Activated T-cell treated with anti-CD3 and anti-CD28 coated beads, Interleukin-2, amount 50 U/mL, for 72 hours (primary cell): ENCODE data around the gene MRPS33. TPM values are rescaled to one million over a fixed set of nuclear protein-coding genes. Genes with fewer than 3 reads are reported as not detected.

ENCODE experiments used
- ATAC-seq, 2 donors: fragments of 150-1000 bp; cut with Tn5 transposase; replicated peaks in 1 of 2; 2 replicates each; pipeline ENCODE4 v1.10.0; 2021; ENCODE audit warnings: moderate library complexity in 2 of 2, mild to moderate bottlenecking in 1 of 2
- DNase-seq, 2 donors: peaks; one replicate each; pipeline ENCODE4 v3.0.0; 2021 to 2022; ENCODE audit warnings: mixed read lengths in 1 of 2
- H3K27ac Mint-ChIP-seq: one replicate; pipeline ENCODE4 v1.8.0; 2022; ENCODE audit warnings: mild to moderate bottlenecking, moderate library complexity, mixed read lengths
- H3K27me3 Mint-ChIP-seq: one replicate; pipeline ENCODE4 v1.8.0; 2022; ENCODE audit warnings: low read depth, mixed read lengths
- H3K36me3 Mint-ChIP-seq, 2 donors: one replicate each; pipeline ENCODE4 v1.8.0; 2022; ENCODE audit warnings: mixed read lengths in 2 of 2, mild to moderate bottlenecking in 1 of 2; ENCODE audit not compliant: insufficient read depth in 2 of 2
- H3K4me1 Mint-ChIP-seq: one replicate; pipeline ENCODE4 v1.8.0; 2022; ENCODE audit warnings: low read depth, mixed read lengths
- H3K4me3 Mint-ChIP-seq, 2 donors: one replicate each; pipeline ENCODE4 v1.8.0; 2022; ENCODE audit warnings: mild to moderate bottlenecking in 2 of 2, mixed read lengths in 2 of 2, moderate library complexity in 2 of 2
- H3K9me3 Mint-ChIP-seq, 2 donors: one replicate each; pipeline ENCODE4 v1.8.0; 2022; ENCODE audit warnings: mixed read lengths in 2 of 2
- total RNA-seq, 2 donors: library from RNA; stranded (reverse); gene quantifications; one replicate each; pipeline ENCODE4 v1.2.3, GENCODE V29; 2022

The MRPS33 gene
- total RNA-seq, 2 donors from 2014 or later = 87.6 to 96.0 TPM

DNA sequence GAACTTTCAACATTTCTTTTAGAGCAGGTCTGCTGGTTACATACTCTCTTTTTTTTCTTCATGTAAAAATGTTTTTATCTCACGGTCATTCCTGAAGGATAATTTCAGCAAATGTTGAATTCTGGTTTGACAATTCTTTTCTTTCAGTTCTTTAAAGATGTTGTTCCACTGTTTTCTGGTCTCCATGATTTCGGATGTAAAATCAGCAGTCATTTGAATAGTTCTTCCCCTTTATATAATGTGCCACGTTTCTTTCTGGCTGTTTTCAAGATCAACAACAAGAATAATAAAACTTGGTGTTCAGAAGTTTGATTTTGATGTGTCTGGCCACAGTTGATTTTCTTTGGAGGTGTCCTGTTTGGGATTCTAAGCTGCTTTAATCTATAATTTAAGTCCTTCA is 14.0 kb upstream of the MRPS33 start:
- peaks cover 7% of the 10 kb centered on the region for H3K4me1 Mint-ChIP-seq
- H3K27me3 Mint-ChIP-seq = peaks cover 14% of the 10 kb centered on the region
- peaks cover 9 to 10% of the 10 kb centered on the region in 2 donors for H3K9me3 Mint-ChIP-seq
- ATAC-seq (no peak), DNase-seq (no peak)
- no peak overlapping the region for H3K27ac Mint-ChIP-seq
- no peak overlapping the region for H3K4me3 Mint-ChIP-seq
- H3K36me3 Mint-ChIP-seq = peaks cover 10 to 14% of the 10 kb centered on the region in 2 donors

- no peak for DNase-seq
- ATAC-seq = no peak
- peaks cover 12% of the 10 kb centered on the region in 2 donors for H3K36me3 Mint-ChIP-seq
- H3K9me3 Mint-ChIP-seq = peaks cover 10 to 12% of the 10 kb centered on the region in 2 donors
- H3K27me3 Mint-ChIP-seq = peaks cover 15% of the 10 kb centered on the region
- H3K4me1 Mint-ChIP-seq = peaks cover 16% of the 10 kb centered on the region
- no peak overlapping the region for H3K27ac Mint-ChIP-seq
- no peak overlapping the region for H3K4me3 Mint-ChIP-seq
These were observed 12.3 kb upstream of the MRPS33 start for GRCh38 chr7:141027043-141027442.

DNA sequence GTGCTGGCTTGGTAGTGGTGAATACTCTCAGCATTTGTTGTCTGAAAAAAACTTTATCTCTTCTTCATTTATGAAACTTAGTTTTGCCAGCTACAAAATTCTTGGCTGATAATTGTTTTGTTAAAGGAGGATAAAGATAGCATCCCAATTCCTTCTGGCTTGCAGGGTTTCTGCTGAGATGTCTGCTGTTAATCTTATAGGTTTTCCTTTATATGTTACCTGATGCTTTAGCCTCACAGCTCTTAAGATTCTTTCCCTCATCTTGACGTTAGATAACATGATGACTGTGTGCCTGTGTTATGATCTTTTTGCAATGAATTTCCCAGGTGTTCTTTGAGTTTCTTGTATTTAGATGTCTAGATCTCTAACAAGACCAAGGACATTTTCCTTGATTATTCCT is 9.9 kb upstream of the MRPS33 start:
- Mint-ChIP-seq H3K27ac (no peak overlapping the region), H3K4me3 (no peak overlapping the region), H3K4me1 (peaks cover 16% of the 10 kb centered on the region), H3K27me3 (peaks cover 18% of the 10 kb centered on the region), H3K9me3 (peaks cover 10 to 12% of the 10 kb centered on the region in 2 donors), H3K36me3 (peaks cover 12% of the 10 kb centered on the region in 2 donors)
- DNase-seq (no peak), ATAC-seq (no peak)

- Mint-ChIP-seq H3K36me3 (peaks cover 7 to 10% of the 10 kb centered on the region in 2 donors), H3K27me3 (peaks cover 12% of the 10 kb centered on the region), H3K9me3 (peaks cover 6 to 9% of the 10 kb centered on the region in 2 donors), H3K4me3 (peak overlapping the region; percentile 23 to 68), H3K27ac (peak overlapping the region; percentile 36), H3K4me1 (peaks cover 16% of the 10 kb centered on the region)
- DNase-seq (no peak), ATAC-seq (no peak)
These were observed 8.5 kb upstream of the MRPS33 start for GRCh38 chr7:141023295-141023694.

GRCh38 chr7:141017555-141017954 is 2.8 kb upstream of the MRPS33 start:
- ATAC-seq = no peak
- no peak for DNase-seq
- H3K4me1 Mint-ChIP-seq = peaks cover 18% of the 10 kb centered on the region
- H3K4me3 Mint-ChIP-seq = no peak overlapping the region
- no peak overlapping the region for H3K27ac Mint-ChIP-seq
- H3K9me3 Mint-ChIP-seq = peaks cover 0 to 3% of the 10 kb centered on the region in 2 donors
- peaks cover 14% of the 10 kb centered on the region for H3K27me3 Mint-ChIP-seq
- peaks cover 3 to 5% of the 10 kb centered on the region in 2 donors for H3K36me3 Mint-ChIP-seq

DNA sequence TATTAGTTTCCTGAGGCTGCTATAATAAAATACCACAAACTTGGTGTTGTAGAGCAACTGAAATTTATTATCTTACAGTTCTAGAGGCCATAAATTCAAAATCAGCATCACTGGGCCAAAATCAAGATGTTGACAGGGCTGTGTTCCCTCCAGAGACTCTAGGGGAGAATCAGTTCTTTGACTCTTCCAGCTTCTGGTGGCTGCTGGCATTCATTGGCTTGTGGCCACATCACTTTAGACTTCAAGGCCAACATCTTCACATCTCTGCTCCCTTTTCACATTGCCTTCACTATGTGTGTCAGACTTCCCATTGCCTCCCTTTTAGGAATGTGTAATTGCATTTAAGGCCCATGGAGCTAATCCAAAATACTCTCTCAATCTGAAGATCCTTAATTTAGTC is 1.6 kb upstream of the MRPS33 start:
- Mint-ChIP-seq H3K4me3 (peak overlapping the region in 1 of 2 donors; percentile 38), H3K27ac (no peak overlapping the region), H3K9me3 (peaks cover 0 to 3% of the 10 kb centered on the region in 2 donors), H3K36me3 (peaks cover 3 to 5% of the 10 kb centered on the region in 2 donors), H3K27me3 (peaks cover 6% of the 10 kb centered on the region), H3K4me1 (peaks cover 30% of the 10 kb centered on the region)
- DNase-seq (no peak), ATAC-seq (no peak)

GRCh38 chr7:141014125-141014523 is 628 bp downstream of the MRPS33 start:
- peaks cover 6% of the 10 kb centered on the region for H3K27me3 Mint-ChIP-seq
- peak overlapping the region; percentile 99 for H3K27ac Mint-ChIP-seq
- peaks cover 3 to 15% of the 10 kb centered on the region in 2 donors for H3K36me3 Mint-ChIP-seq
- H3K4me1 Mint-ChIP-seq = peaks cover 33% of the 10 kb centered on the region
- peak overlapping the region; percentile 91 to 97 for H3K4me3 Mint-ChIP-seq
- ATAC-seq (peak in 1 of 2 donors; percentile 0), DNase-seq (no peak)
- peaks cover 0 to 3% of the 10 kb centered on the region in 2 donors for H3K9me3 Mint-ChIP-seq

DNA sequence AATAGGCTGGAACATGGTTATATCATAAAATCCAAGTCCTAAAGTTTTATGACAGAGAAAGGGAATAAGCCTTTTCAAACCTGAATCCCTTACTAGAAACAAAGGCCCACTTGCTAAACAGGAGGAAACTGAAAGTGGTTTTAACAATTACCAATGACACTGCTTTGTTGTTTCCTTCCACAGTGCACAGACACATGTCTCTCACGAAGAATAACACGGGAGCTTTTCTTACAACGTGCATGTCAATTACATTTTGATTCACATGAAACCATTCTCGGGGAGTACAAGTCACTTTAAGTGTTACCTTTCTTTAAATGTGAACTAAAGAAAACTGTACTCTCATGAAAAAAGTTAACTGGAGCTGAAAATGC is 1.4 kb downstream of the MRPS33 start:
- Mint-ChIP-seq H3K27me3 (peaks cover 3% of the 10 kb centered on the region), H3K4me1 (peaks cover 33% of the 10 kb centered on the region), H3K36me3 (peaks cover 3 to 16% of the 10 kb centered on the region in 2 donors), H3K4me3 (peak overlapping the region; percentile 91 to 97), H3K27ac (peak overlapping the region; percentile 99), H3K9me3 (peaks cover 0 to 3% of the 10 kb centered on the region in 2 donors)
- ATAC-seq (no peak), DNase-seq (no peak)

DNA sequence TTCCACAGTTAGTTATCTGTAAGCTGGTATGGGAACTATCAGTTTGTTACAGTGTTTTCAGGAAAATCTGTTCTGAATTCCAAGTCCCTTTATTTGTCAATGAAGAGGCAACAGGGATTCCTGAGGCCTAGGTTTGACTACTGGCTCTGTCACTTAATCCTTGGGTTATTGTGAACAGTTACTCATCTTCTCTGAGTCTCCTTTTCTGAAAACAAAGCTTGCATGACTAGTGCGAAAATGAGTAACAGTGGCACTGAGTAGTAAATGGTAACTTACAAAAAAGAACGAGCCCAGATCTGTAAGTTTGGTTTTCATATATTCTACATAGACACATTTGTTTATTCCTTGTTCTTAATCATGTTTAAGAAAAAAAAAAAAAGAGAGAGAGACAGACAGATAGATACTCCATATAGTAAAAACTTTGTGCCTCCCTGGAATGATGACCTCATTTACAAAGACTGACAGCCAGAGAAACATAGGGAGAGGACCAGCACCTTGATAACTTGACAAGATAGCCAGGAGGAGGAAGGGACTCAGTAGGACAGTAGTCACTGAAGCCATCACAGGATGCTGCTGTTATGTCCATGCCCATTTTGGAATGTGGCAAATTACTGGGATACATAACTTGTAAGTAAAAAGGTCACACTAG is 1.9 kb downstream of the MRPS33 start:
- Mint-ChIP-seq H3K9me3 (peaks cover 0 to 3% of the 10 kb centered on the region in 2 donors), H3K27ac (peak overlapping the region; percentile 99), H3K36me3 (peaks cover 3 to 16% of the 10 kb centered on the region in 2 donors), H3K4me3 (peak overlapping the region; percentile 91 to 97), H3K4me1 (peaks cover 36% of the 10 kb centered on the region), H3K27me3 (no peaks in the 10 kb centered on the region)
- DNase-seq (peak; percentile 13 to 15), ATAC-seq (peak; percentile 55 to 65)

DNA sequence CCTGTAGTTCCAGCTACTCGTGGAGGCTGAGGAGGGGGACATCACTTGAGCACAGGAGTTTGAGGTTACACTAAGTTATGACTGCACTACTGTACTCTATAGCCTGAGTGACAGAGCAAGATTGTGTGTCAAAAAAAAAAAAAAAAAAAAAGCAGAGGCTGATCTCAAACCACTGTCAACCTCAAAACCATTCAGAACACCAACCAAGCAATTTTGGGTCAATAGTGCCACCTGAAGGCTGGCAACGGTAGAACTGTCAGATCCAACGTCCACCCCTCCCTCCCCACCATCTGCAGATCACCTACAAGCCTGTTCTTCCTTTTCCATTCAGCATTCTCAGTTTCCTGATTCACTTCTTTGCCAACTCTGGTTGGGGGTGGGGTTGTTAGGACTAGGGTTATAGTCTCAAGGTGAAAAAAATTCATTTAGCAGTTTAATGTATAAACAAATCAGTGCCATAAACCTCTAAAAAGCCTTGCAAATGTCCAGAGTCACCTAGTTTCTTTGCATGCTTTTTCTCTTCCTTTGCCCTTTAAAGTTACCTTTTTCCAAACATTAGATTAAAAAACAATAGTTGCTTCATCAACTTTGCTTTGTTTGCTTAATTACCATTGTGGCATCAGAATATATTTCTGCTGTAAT is 2.6 kb downstream of the MRPS33 start:
- H3K36me3 Mint-ChIP-seq = peaks cover 3 to 19% of the 10 kb centered on the region in 2 donors
- DNase-seq = peak; percentile 81
- H3K9me3 Mint-ChIP-seq = peaks cover 0 to 3% of the 10 kb centered on the region in 2 donors
- peak; percentile 41 to 53 for ATAC-seq
- peak overlapping the region; percentile 99 for H3K27ac Mint-ChIP-seq
- peaks cover 37% of the 10 kb centered on the region for H3K4me1 Mint-ChIP-seq
- peak overlapping the region; percentile 91 to 97 for H3K4me3 Mint-ChIP-seq
- H3K27me3 Mint-ChIP-seq = no peaks in the 10 kb centered on the region

- Mint-ChIP-seq H3K4me3 (peak overlapping the region in 1 of 2 donors; percentile 97), H3K9me3 (peaks cover 0 to under 1% of the 10 kb centered on the region in 2 donors), H3K36me3 (peaks cover 2 to 23% of the 10 kb centered on the region in 2 donors), H3K27ac (peak overlapping the region; percentile 99), H3K27me3 (no peaks in the 10 kb centered on the region), H3K4me1 (peaks cover 42% of the 10 kb centered on the region)
- DNase-seq (no peak), ATAC-seq (no peak)
These were observed 3.3 kb downstream of the MRPS33 start for GRCh38 chr7:141011443-141011842.

DNA sequence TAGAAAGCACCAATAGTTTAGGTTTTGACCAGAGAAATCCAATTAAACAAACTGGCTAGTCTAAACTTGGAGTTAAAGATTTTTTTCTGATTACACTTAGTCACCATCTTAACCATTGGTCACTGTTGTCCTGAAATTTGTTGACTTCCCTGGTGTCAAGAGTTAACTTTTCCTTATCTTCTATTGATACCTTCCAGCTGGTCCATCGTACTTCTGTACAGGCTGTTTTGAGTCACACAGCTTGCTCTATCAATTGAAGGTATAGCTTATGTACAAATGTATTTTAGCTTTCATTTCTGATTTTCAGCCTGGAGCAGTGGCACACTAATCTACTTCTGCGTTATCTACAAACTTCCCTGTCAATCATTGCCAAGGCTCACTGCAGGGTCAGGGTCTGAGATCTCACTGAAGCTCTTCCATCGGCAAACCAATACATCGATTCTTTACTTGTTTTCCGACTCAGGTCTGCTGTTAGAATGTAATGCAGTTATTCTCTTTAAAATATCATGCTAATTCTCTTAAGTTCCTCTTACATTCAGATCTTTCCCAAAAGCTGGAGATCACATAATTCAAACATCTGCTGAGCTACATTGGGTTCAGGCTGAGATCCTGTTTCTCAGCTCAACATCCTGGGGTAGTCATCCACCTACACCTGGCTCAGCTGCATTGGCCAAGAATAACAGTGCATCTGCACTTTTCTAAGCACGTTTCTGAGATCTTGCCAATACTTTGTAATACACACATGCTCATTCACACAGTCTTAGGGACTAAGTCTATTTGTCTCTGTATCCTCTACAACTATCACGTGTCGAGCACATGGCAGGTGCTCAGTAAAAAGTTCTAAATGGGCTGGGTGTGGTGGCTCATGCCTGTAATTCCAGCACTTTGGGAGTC is 11.3 kb downstream of the MRPS33 start:
- DNase-seq (no peak), ATAC-seq (no peak)
- Mint-ChIP-seq H3K9me3 (no peaks in the 10 kb centered on the region), H3K4me1 (peaks cover 11% of the 10 kb centered on the region), H3K4me3 (no peak overlapping the region), H3K27me3 (peaks cover under 1% of the 10 kb centered on the region), H3K36me3 (peaks cover 0 to 12% of the 10 kb centered on the region in 2 donors), H3K27ac (no peak overlapping the region)

DNA sequence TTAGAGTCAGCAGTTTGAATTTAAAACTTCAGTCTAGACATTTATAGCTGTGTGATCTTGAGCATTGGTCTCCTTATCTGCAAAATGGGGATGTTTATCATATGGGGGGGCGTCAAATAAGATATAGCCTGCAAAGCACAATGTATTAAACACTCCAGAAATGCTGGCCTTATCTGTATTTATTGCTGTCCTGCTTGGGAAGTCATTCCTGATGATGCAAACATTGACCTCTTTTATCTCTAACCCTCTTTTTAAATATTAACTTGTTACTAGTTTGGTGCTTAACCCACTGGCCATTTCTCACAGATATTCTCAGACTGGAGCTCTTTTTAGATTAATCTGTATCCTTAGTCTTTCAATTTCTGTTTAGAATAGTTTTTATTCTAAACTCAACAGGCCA is 13.2 kb downstream of the MRPS33 start:
- ATAC-seq (no peak), DNase-seq (no peak)
- Mint-ChIP-seq H3K4me3 (no peak overlapping the region), H3K27me3 (peaks cover 7% of the 10 kb centered on the region), H3K36me3 (peaks cover 0 to 6% of the 10 kb centered on the region in 2 donors), H3K27ac (no peak overlapping the region), H3K9me3 (no peaks in the 10 kb centered on the region), H3K4me1 (peaks cover 3% of the 10 kb centered on the region)
